Measurements from ENCODE around the gene PEX16. TPM values are rescaled to one million over a fixed set of nuclear protein-coding genes. Genes with fewer than 3 reads are reported as not detected.

The PEX16 gene
- total and polyA plus RNA-seq, 9 of the 15 experiments (the other 6 are each of a cell fraction or from before 2014, with no cell fraction given) = 1.5 to 43.9 (median 14.6) TPM

GRCh38 chr11:45930031-45930794 lies 12.5 kb upstream of the PEX16 start:
- no peak for FAIRE-seq
- DNase-seq (ENCODE audit: extremely low read depth in 1 of 4, low spot score in 3 of 4) = peak in 1 of 4 experiments; percentile 24
- Histone ChIP-seq H3K36me3 (ENCODE audit: control insufficient read depth, insufficient read depth, low read length) (peaks cover 36% of the 10 kb centered on the region; the same call in 2 of the 3 replicates), H3K4me2 (ENCODE audit: insufficient read depth, low read length) (no peak overlapping the region), H3K4me3 (no peak overlapping the region), H3K9me3 (replicated peaks; ENCODE audit: control insufficient read depth, insufficient read depth, low read depth, low read length) (no peaks in the 10 kb centered on the region), H3K79me2 (ENCODE audit: control insufficient read depth, insufficient read depth, low read length) (no peaks in the 10 kb centered on the region), H3K4me1 (replicated peaks in 1 of 2; ENCODE audit: control insufficient read depth in 2 of 2, insufficient read depth in 2 of 2, low read length in 2 of 2) (peaks cover 5 to 44% of the 10 kb centered on the region in 2 experiments; a peak in 3 of 5 replicates), H3K9ac (ENCODE audit: insufficient read depth in 1 of 2, low read depth in 2 of 2, low read length in 2 of 2) (peak overlapping the region in 1 of 2 experiments; percentile 87; a peak in 2 of 4 replicates), H2AFZ (ENCODE audit: low read depth, low read length) (no peak overlapping the region), H3K27me3 (ENCODE audit: control insufficient read depth in 2 of 2, insufficient read depth in 2 of 2, low read length in 2 of 2) (no peaks in the 10 kb centered on the region), H3K27ac (ENCODE audit: extremely low read depth, low read depth, low read length) (no peak overlapping the region), H4K20me1 (replicated peaks; ENCODE audit: control insufficient read depth, insufficient read depth, low read length) (no peaks in the 10 kb centered on the region; the same call in 1 of the 2 replicates), H3K9me1 (ENCODE audit: control insufficient read depth, insufficient read depth, low read length) (no peaks in the 10 kb centered on the region)
- in situ Hi-C loops (cut with MboI) = no loop called here
- intact Hi-C loops (cut with micrococcal nuclease) = no loop called here
- ChIA-PET CTCF (ENCODE audit: low intra/inter-chr PET ratio) (no interaction called here), POLR2A (interaction anchor here (0.6 to 1.3 kb wide), 9 partner anchors 9 to 148 kb away, joined by 3 to 5 read pairs (median 3); no protein-coding TSS in a partner anchor)
- BruUV-seq (replicated peaks) = no TSS peak
- ATAC-seq = peak; percentile 67
- 48% methylated on average over 14 of the region's 14 CpGs for WGBS (ENCODE audit: insufficient coverage, low coverage, missing lambda C conversion rate)
- TF ChIP-seq POLR3G (IDR thresholded peaks at IDR 0.05; ENCODE audit: extremely low read depth, insufficient read length, insufficient replicate concordance) = no peak
- TF ChIP-seq STAT6 (CRISPR knock-in tag; IDR thresholded peaks at IDR 0.05) = no peak
- TF ChIP-seq KLF1 (tag; IDR thresholded peaks at IDR 0.05) = peak; percentile 74; the same call in 1 of the 2 replicates
- no peak for TF ChIP-seq RB1 (IDR thresholded peaks at IDR 0.05; ENCODE audit: low read depth)
- peak; percentile 82; the same call in 1 of the 2 replicates for TF ChIP-seq TFAP4 (CRISPR knock-in tag; IDR thresholded peaks at IDR 0.05; ENCODE audit: borderline replicate concordance)
- TF ChIP-seq POLR2G (IDR thresholded peaks at IDR 0.05; ENCODE audit: low read depth, low read length) = peak; percentile 49
- TF ChIP-seq GTF2E2 (tag; IDR thresholded peaks at IDR 0.05) = no peak
- TF ChIP-seq NFIC (IDR thresholded peaks at IDR 0.05) = peak; percentile 75
- no peak for TF ChIP-seq ZFX (CRISPR knock-in tag; IDR thresholded peaks at IDR 0.05)
- no peak for TF ChIP-seq SIX5 (IDR thresholded peaks at IDR 0.05; ENCODE audit: borderline replicate concordance in 1 of 2, insufficient read depth in 1 of 2, low read depth in 1 of 2, low read length in 2 of 2)
- no peak for TF ChIP-seq ZC3H4 (CRISPR knock-in tag; IDR thresholded peaks at IDR 0.05; ENCODE audit: borderline replicate concordance)
- TF ChIP-seq BHLHE40 (IDR thresholded peaks at IDR 0.05; ENCODE audit: low read length) = peak; percentile 43; the same call in 1 of the 2 replicates
- no peak for TF ChIP-seq KLF6 (CRISPR knock-in tag; IDR thresholded peaks at IDR 0.05; ENCODE audit: borderline replicate concordance)
- no peak for TF ChIP-seq FOXJ3 (CRISPR knock-in tag; IDR thresholded peaks at IDR 0.05)
- 0 out of 2 replicates have a peak, but pooled peaks have one; percentile 29 for TF ChIP-seq NR3C1 (CRISPR knock-in tag; IDR thresholded peaks at IDR 0.05)
- no peak for TF ChIP-seq ZNF384 (IDR thresholded peaks at IDR 0.05; ENCODE audit: low read depth, low read length)
- TF ChIP-seq GABPA (tag; conservative IDR thresholded peaks at IDR 0.05; ENCODE audit: low read depth) = no peak
- no peak for TF ChIP-seq ZNF655 (CRISPR knock-in tag; IDR thresholded peaks at IDR 0.05)

All from K562 (cell line).